ENCODE data around the gene SPEG. TPM values are rescaled to one million over a fixed set of nuclear protein-coding genes. Genes with fewer than 3 reads are reported as not detected.

SPEG gene
- total RNA-seq, 1 donor from 2014 or later = 6.1 TPM

- DNase-seq (ENCODE audit: low spot score) = no peak
- H3K27ac Mint-ChIP-seq (ENCODE audit: unreplicated experiment) = no peak overlapping the region
- no peaks in the 10 kb centered on the region for H3K9me3 Mint-ChIP-seq (ENCODE audit: unreplicated experiment)
- peaks cover 9% of the 10 kb centered on the region for H3K27me3 Mint-ChIP-seq (ENCODE audit: unreplicated experiment)
- TF ChIP-seq, protein P1, sequence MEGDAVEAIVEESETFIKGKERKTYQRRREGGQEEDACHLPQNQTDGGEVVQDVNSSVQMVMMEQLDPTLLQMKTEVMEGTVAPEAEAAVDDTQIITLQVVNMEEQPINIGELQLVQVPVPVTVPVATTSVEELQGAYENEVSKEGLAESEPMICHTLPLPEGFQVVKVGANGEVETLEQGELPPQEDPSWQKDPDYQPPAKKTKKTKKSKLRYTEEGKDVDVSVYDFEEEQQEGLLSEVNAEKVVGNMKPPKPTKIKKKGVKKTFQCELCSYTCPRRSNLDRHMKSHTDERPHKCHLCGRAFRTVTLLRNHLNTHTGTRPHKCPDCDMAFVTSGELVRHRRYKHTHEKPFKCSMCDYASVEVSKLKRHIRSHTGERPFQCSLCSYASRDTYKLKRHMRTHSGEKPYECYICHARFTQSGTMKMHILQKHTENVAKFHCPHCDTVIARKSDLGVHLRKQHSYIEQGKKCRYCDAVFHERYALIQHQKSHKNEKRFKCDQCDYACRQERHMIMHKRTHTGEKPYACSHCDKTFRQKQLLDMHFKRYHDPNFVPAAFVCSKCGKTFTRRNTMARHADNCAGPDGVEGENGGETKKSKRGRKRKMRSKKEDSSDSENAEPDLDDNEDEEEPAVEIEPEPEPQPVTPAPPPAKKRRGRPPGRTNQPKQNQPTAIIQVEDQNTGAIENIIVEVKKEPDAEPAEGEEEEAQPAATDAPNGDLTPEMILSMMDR (IDR thresholded peaks at IDR 0.05; ENCODE audit: unreplicated experiment) = no peak
- H3K36me3 Mint-ChIP-seq (ENCODE audit: low read depth, unreplicated experiment) = no peaks in the 10 kb centered on the region
- no peak overlapping the region for H3K4me3 Mint-ChIP-seq (ENCODE audit: unreplicated experiment)
- peaks cover 9% of the 10 kb centered on the region for H3K4me1 Mint-ChIP-seq (ENCODE audit: unreplicated experiment)
These were observed 26.0 kb upstream of the SPEG start for GRCh38 chr2:219408631-219409030.

- Mint-ChIP-seq H3K27ac (ENCODE audit: unreplicated experiment) (no peak overlapping the region), H3K9me3 (ENCODE audit: unreplicated experiment) (no peaks in the 10 kb centered on the region), H3K4me1 (ENCODE audit: unreplicated experiment) (peaks cover under 1% of the 10 kb centered on the region), H3K27me3 (ENCODE audit: unreplicated experiment) (peaks cover 7% of the 10 kb centered on the region), H3K4me3 (ENCODE audit: unreplicated experiment) (no peak overlapping the region), H3K36me3 (ENCODE audit: low read depth, unreplicated experiment) (no peaks in the 10 kb centered on the region)
- DNase-seq (ENCODE audit: low spot score) = no peak
- TF ChIP-seq, protein P1 (IDR thresholded peaks at IDR 0.05; ENCODE audit: unreplicated experiment) = no peak
These were observed 25.0 kb upstream of the SPEG start for GRCh38 chr2:219409619-219410018.

GRCh38 chr2:219410390-219410789, 24.3 kb upstream of the SPEG start:
- Mint-ChIP-seq H3K27me3 (ENCODE audit: unreplicated experiment) (peaks cover 6% of the 10 kb centered on the region), H3K27ac (ENCODE audit: unreplicated experiment) (no peak overlapping the region), H3K4me3 (ENCODE audit: unreplicated experiment) (no peak overlapping the region), H3K36me3 (ENCODE audit: low read depth, unreplicated experiment) (no peaks in the 10 kb centered on the region), H3K9me3 (ENCODE audit: unreplicated experiment) (no peaks in the 10 kb centered on the region), H3K4me1 (ENCODE audit: unreplicated experiment) (no peaks in the 10 kb centered on the region)
- no peak for DNase-seq (ENCODE audit: low spot score)
- TF ChIP-seq, protein P1 (IDR thresholded peaks at IDR 0.05; ENCODE audit: unreplicated experiment) = no peak

DNA sequence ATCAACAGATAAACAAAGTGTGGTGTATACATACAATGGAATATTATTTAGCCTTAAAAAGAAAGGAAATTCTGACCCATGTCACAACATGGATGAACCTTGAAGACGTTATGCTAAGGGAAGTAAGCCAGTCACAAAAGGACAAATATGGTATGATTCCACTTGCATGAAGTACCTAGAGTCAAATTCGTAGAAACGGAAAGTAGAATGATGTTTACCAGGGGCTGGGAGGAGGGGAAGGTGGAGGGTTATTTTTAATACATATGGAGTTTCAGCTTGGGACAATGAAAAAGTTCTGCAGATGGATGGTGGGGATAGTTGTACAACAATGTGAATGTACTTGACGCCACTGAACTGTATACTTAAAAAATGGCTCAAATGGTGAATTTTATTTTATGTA, 19.8 kb upstream of the SPEG start:
- TF ChIP-seq, protein P1 (IDR thresholded peaks at IDR 0.05; ENCODE audit: unreplicated experiment) = no peak
- Mint-ChIP-seq H3K4me3 (ENCODE audit: unreplicated experiment) (no peak overlapping the region), H3K9me3 (ENCODE audit: unreplicated experiment) (no peaks in the 10 kb centered on the region), H3K4me1 (ENCODE audit: unreplicated experiment) (no peaks in the 10 kb centered on the region), H3K27me3 (ENCODE audit: unreplicated experiment) (peaks cover 3% of the 10 kb centered on the region), H3K27ac (ENCODE audit: unreplicated experiment) (no peak overlapping the region), H3K36me3 (ENCODE audit: low read depth, unreplicated experiment) (no peaks in the 10 kb centered on the region)
- DNase-seq (ENCODE audit: low spot score) = no peak

DNA sequence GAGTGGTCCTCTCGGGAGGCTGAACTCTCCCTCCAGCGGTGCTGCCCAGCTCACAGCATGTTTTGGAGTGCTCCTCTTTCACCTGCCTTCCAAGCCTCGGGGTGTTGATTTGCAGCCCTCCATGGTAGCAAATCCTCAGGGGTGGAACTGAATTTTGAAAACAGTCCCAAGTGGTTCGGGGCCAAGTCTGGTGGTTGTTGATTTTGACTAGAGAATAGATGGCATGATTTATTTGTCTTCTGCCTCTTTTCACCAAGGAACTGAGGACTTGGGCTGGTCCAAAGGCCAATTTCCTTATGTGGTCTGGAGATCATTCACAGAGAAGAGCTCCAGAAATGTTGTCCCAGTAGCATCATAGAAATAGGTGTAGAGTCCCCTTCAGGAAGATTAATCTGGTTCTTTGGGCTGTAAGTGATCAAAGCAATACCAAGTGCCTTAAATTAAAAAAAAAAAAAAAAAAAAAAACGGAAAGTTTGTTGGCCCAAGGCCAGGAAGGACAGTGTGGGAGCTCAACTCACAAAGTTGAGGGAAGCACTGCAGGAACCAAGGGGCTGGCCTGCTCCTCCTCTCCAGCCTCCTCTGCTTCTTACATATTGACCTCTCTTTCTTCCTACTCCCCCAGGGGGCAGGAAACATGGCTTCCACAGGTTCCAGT, 18.9 kb upstream of the SPEG start:
- H3K4me1 Mint-ChIP-seq (ENCODE audit: unreplicated experiment) = no peaks in the 10 kb centered on the region
- no peak overlapping the region for H3K27ac Mint-ChIP-seq (ENCODE audit: unreplicated experiment)
- H3K27me3 Mint-ChIP-seq (ENCODE audit: unreplicated experiment) = peaks cover 6% of the 10 kb centered on the region
- no peaks in the 10 kb centered on the region for H3K36me3 Mint-ChIP-seq (ENCODE audit: low read depth, unreplicated experiment)
- H3K4me3 Mint-ChIP-seq (ENCODE audit: unreplicated experiment) = no peak overlapping the region
- DNase-seq (ENCODE audit: low spot score) = no peak
- TF ChIP-seq, protein P1 (IDR thresholded peaks at IDR 0.05; ENCODE audit: unreplicated experiment) = no peak
- no peaks in the 10 kb centered on the region for H3K9me3 Mint-ChIP-seq (ENCODE audit: unreplicated experiment)

Data from endothelial cell (in vitro differentiated cells).